ENCODE data around the gene GPX5.

Gene GPX5

GRCh38 chr6:28525496-28526039 is at the start of gene GPX5:
TSS of gene GPX5 (plus strand) at chr6:28525881. CDS start at chr6:28526014, 133 bp downstream.
- H3K4me3 ChIP-seq (ENCODE audit: low read depth, low read length), result no peak within 1 kb of the TSS
- no peak for TF ChIP-seq CTCF (IDR thresholded peaks at IDR 0.05; ENCODE audit: insufficient read depth, low read depth, low read length, missing control alignments)
- peak; percentile 5 for DNase-seq (ENCODE audit: low read depth)

- TF ChIP-seq CTCF (IDR thresholded peaks at IDR 0.05; ENCODE audit: insufficient read depth, low read depth, low read length, missing control alignments), result no peak
- DNase-seq (ENCODE audit: low read depth), result peak; percentile 11
- no peak overlapping the region for H3K4me3 ChIP-seq (ENCODE audit: low read depth, low read length)
These were observed 47.2 kb upstream of the GPX5 start for GRCh38 chr6:28478518-28478917.

- no peak for DNase-seq (ENCODE audit: low read depth)
- TF ChIP-seq CTCF (IDR thresholded peaks at IDR 0.05; ENCODE audit: insufficient read depth, low read depth, low read length, missing control alignments), result no peak
- no peak overlapping the region for H3K4me3 ChIP-seq (ENCODE audit: low read depth, low read length)
These were observed 45.3 kb upstream of the GPX5 start for GRCh38 chr6:28480253-28480932.

DNA sequence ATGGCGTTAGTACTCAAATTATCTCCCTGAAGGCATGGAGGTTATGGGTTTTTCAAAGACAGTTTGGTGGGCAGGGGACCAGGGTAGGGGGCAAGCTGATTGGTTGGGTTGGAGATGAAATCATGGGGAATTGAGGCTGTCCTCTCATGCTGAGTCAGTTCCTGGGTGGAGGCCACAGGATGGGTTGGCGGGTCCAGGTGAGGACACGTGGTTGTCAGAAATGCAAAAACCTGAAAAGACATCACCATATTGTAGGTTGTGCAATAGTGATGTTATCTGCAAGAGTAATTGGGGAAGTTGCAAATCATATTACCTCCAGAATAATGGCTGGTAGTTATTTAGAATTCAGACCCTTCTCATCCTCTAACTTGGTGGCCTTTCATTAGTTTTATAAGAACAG is 40.2 kb upstream of the GPX5 start:
- no peak for DNase-seq (ENCODE audit: low read depth)
- no peak for TF ChIP-seq CTCF (IDR thresholded peaks at IDR 0.05; ENCODE audit: insufficient read depth, low read depth, low read length, missing control alignments)
- no peak overlapping the region for H3K4me3 ChIP-seq (ENCODE audit: low read depth, low read length)

GRCh38 chr6:28486533-28486932 is 39.1 kb upstream of the GPX5 start:
- TF ChIP-seq CTCF (IDR thresholded peaks at IDR 0.05; ENCODE audit: insufficient read depth, low read depth, low read length, missing control alignments), result no peak
- no peak for DNase-seq (ENCODE audit: low read depth)

GRCh38 chr6:28486988-28487742 is 38.5 kb upstream of the GPX5 start:
- no peak for TF ChIP-seq CTCF (IDR thresholded peaks at IDR 0.05; ENCODE audit: insufficient read depth, low read depth, low read length, missing control alignments)
- H3K4me3 ChIP-seq (ENCODE audit: low read depth, low read length), result no peak overlapping the region
- DNase-seq (ENCODE audit: low read depth), result no peak

More at GRCh38 chr6:28486533-28486932, 39.1 kb upstream of the GPX5 start:
- H3K4me3 ChIP-seq (ENCODE audit: low read depth, low read length), result no peak overlapping the region

Data from GM12865 (cell line).